Mesenchymal stem cell (in vitro differentiated cells and primary cell): Measurements from ENCODE around the gene FAT1.
A peak's percentile ranks its signal among the peaks of the same experiment; 100 is the strongest.

Experiments
- DNase-seq: peaks from one replicate; pipeline ENCODE4 v3.0.0-alpha.2; 2013
- H2AFZ ChIP-seq: one replicate; pipeline ENCODE4 v1.6.1; 2013; ENCODE audit warnings: low read depth, mild to moderate bottlenecking, control low read depth, inconsistent platforms, low read length, moderate library complexity
- H2AK5ac ChIP-seq: 2 replicates; pipeline ENCODE4 v1.6.1; 2013; ENCODE audit warnings: low read length, moderate library complexity, mild to moderate bottlenecking, inconsistent platforms; ENCODE audit not compliant: severe bottlenecking
- H2BK120ac ChIP-seq: one replicate; pipeline ENCODE4 v1.6.1; 2013; ENCODE audit warnings: low read depth, mild to moderate bottlenecking, inconsistent platforms, low read length, moderate library complexity
- H2BK12ac ChIP-seq, 2 experiments: one replicate each; pipeline ENCODE4 v1.6.1; 2013; ENCODE audit warnings: inconsistent platforms in 2 of 2, low read length in 2 of 2, mild to moderate bottlenecking in 2 of 2, moderate library complexity in 2 of 2, control low read depth in 1 of 2
- H2BK15ac ChIP-seq: one replicate; pipeline ENCODE4 v1.6.1; 2013; ENCODE audit warnings: mild to moderate bottlenecking, low read depth, inconsistent platforms; ENCODE audit not compliant: poor library complexity, severe bottlenecking
- H2BK5ac ChIP-seq: 2 replicates; pipeline ENCODE4 v1.6.1; 2013; ENCODE audit warnings: low read depth, mild to moderate bottlenecking, low read length, control low read depth, inconsistent platforms; ENCODE audit not compliant: poor library complexity, severe bottlenecking
- H3K14ac ChIP-seq, 2 experiments: one replicate each; pipeline ENCODE4 v1.6.1; 2013; ENCODE audit warnings: inconsistent platforms in 2 of 2, low read length in 2 of 2, control low read depth in 1 of 2, mild to moderate bottlenecking in 1 of 2, moderate library complexity in 1 of 2
- H3K18ac ChIP-seq, 2 experiments: one replicate each; pipeline ENCODE4 v1.6.1; 2013; ENCODE audit warnings: inconsistent platforms in 2 of 2, low read length in 2 of 2, control low read depth in 1 of 2, low read depth in 1 of 2, mild to moderate bottlenecking in 1 of 2
- H3K23ac ChIP-seq, 2 experiments: one replicate each; pipeline ENCODE4 v1.6.1; 2013; ENCODE audit warnings: inconsistent platforms in 2 of 2, low read length in 2 of 2, mild to moderate bottlenecking in 2 of 2, moderate library complexity in 2 of 2, control low read depth in 1 of 2
- H3K27ac ChIP-seq: 2 replicates; pipeline ENCODE4 v1.5.1; 2013; ENCODE audit warnings: mild to moderate bottlenecking, moderate library complexity, low read length, control low read depth, inconsistent platforms; ENCODE audit not compliant: poor library complexity, severe bottlenecking
- H3K27me3 ChIP-seq, 2 experiments: 2 replicates each; pipeline versions ENCODE4 v1.6.1 to v1.7.0; 2013; ENCODE audit warnings: low read length in 2 of 2, mild to moderate bottlenecking in 2 of 2, moderate library complexity in 2 of 2, control low read depth in 1 of 2, inconsistent platforms in 1 of 2; ENCODE audit not compliant: control insufficient read depth in 1 of 2, insufficient read depth in 1 of 2
- H3K36me3 ChIP-seq, 2 experiments: 2 replicates each; pipeline versions ENCODE4 v1.6.1 to v1.7.0; 2013; ENCODE audit warnings: low read length in 2 of 2, control low read depth in 1 of 2, inconsistent platforms in 1 of 2, low read depth in 1 of 2, mild to moderate bottlenecking in 1 of 2; ENCODE audit not compliant: insufficient read depth in 2 of 2, control insufficient read depth in 1 of 2
- H3K4ac ChIP-seq, 2 experiments: one replicate each; pipeline ENCODE4 v1.6.1; 2013; ENCODE audit warnings: inconsistent platforms in 2 of 2, low read length in 2 of 2, mild to moderate bottlenecking in 2 of 2, moderate library complexity in 2 of 2, control low read depth in 1 of 2, low read depth in 1 of 2
- H3K4me1 ChIP-seq: 2 replicates; pipeline ENCODE4 v1.6.1; 2013; ENCODE audit warnings: low read depth, low read length, control low read depth; ENCODE audit not compliant: control insufficient read depth, insufficient read depth
- H3K4me2 ChIP-seq: 2 replicates; pipeline ENCODE4 v1.6.1; 2013; ENCODE audit warnings: low read length, mild to moderate bottlenecking, inconsistent platforms; ENCODE audit not compliant: poor library complexity, severe bottlenecking
- H3K4me3 ChIP-seq, 2 experiments: 2 replicates each; pipeline versions ENCODE4 v1.5.1 to v1.7.0; 2013; ENCODE audit warnings: low read length in 2 of 2, mild to moderate bottlenecking in 2 of 2, control low read depth in 1 of 2, low read depth in 1 of 2; ENCODE audit not compliant: insufficient read depth in 1 of 2
- H3K79me1 ChIP-seq: replicated peaks from 2 replicates; pipeline ENCODE4 v1.6.1; 2013; ENCODE audit warnings: mild to moderate bottlenecking, control low read depth, low read length, inconsistent platforms; ENCODE audit not compliant: poor library complexity, severe bottlenecking
- H3K9ac ChIP-seq: 2 replicates; pipeline ENCODE4 v1.7.0; 2013; ENCODE audit warnings: mild to moderate bottlenecking, low read length, moderate library complexity
- H3K9me3 ChIP-seq: 2 replicates; pipeline ENCODE4 v1.7.0; 2013; ENCODE audit warnings: mild to moderate bottlenecking, low read length; ENCODE audit not compliant: control insufficient read depth
- H4K8ac ChIP-seq: one replicate; pipeline ENCODE4 v1.6.1; 2013; ENCODE audit warnings: inconsistent platforms, mild to moderate bottlenecking, low read length, moderate library complexity
- H4K91ac ChIP-seq: one replicate; pipeline ENCODE4 v1.6.1; 2013; ENCODE audit warnings: mild to moderate bottlenecking, low read length, inconsistent platforms
- WGBS: methylation state at CpG from one replicate; pipeline ENCODE4 v1.1.7; 2013; ENCODE audit warnings: mixed read lengths; 5-methylcytosine and 5-hydroxymethylcytosine counted together

Gene FAT1

GRCh38 chr4:186736466-186736865, 12.8 kb upstream of the FAT1 start:
- Histone ChIP-seq H3K79me1 (peaks cover 4% of the 10 kb centered on the region), H3K4ac (no peak overlapping the region), H3K27me3 (no peaks in the 10 kb centered on the region), H2BK12ac (no peak overlapping the region), H2BK120ac (no peak overlapping the region), H3K14ac (no peak overlapping the region), H3K18ac (no peak overlapping the region), H3K4me1 (peaks cover 5% of the 10 kb centered on the region), H3K4me2 (no peak overlapping the region), H3K23ac (no peak overlapping the region), H2AFZ (no peak overlapping the region), H3K4me3 (no peak overlapping the region), H3K36me3 (no peaks in the 10 kb centered on the region), H2BK5ac (no peak overlapping the region), H3K9me3 (no peaks in the 10 kb centered on the region), H4K8ac (no peak overlapping the region), H2AK5ac (peak overlapping the region; percentile 47), H3K9ac (no peak overlapping the region), H2BK15ac (no peak overlapping the region), H3K27ac (no peak overlapping the region), H4K91ac (no peak overlapping the region)
- no peak for DNase-seq
- WGBS, result 90% methylated on average over 4 of the region's 6 CpGs

- Histone ChIP-seq H3K27me3 (no peaks in the 10 kb centered on the region), H3K14ac (no peak overlapping the region), H2BK15ac (no peak overlapping the region)
Measured at GRCh38 chr4:186734251-186734650, 10.6 kb upstream of the FAT1 start.

GRCh38 chr4:186733778-186734177, 10.1 kb upstream of the FAT1 start:
- Histone ChIP-seq H3K27ac (no peak overlapping the region), H3K18ac (no peak overlapping the region), H2BK12ac (no peak overlapping the region), H4K8ac (no peak overlapping the region), H3K4ac (no peak overlapping the region), H3K36me3 (no peaks in the 10 kb centered on the region), H3K4me2 (no peak overlapping the region), H2BK5ac (no peak overlapping the region), H2BK15ac (no peak overlapping the region), H2AFZ (no peak overlapping the region), H3K4me1 (peaks cover 5% of the 10 kb centered on the region), H3K14ac (no peak overlapping the region), H3K9me3 (no peaks in the 10 kb centered on the region), H2AK5ac (peak overlapping the region; percentile 2), H4K91ac (no peak overlapping the region), H3K79me1 (peaks cover 4% of the 10 kb centered on the region), H3K9ac (no peak overlapping the region), H2BK120ac (no peak overlapping the region), H3K27me3 (no peaks in the 10 kb centered on the region), H3K23ac (no peak overlapping the region), H3K4me3 (no peak overlapping the region)
- DNase-seq, result no peak
- 49% methylated on average over 4 of the region's 4 CpGs for WGBS

More at GRCh38 chr4:186734251-186734650, 10.6 kb upstream of the FAT1 start:
- H3K4me1 ChIP-seq, result peaks cover 5% of the 10 kb centered on the region
- WGBS, result 91% methylated on average over 5 of the region's 7 CpGs
- peaks cover 4% of the 10 kb centered on the region for H3K79me1 ChIP-seq
- H2BK120ac ChIP-seq, result no peak overlapping the region
- H4K8ac ChIP-seq, result no peak overlapping the region
- H2AFZ ChIP-seq, result no peak overlapping the region
- H3K9ac ChIP-seq, result no peak overlapping the region
- H3K4me3 ChIP-seq, result no peak overlapping the region
- H3K4me2 ChIP-seq, result no peak overlapping the region
- no peaks in the 10 kb centered on the region for H3K9me3 ChIP-seq
- no peak overlapping the region for H3K27ac ChIP-seq
- H4K91ac ChIP-seq, result no peak overlapping the region
- no peaks in the 10 kb centered on the region for H3K36me3 ChIP-seq
- peak overlapping the region; percentile 3 for H2AK5ac ChIP-seq
- DNase-seq, result no peak
- no peak overlapping the region for H3K18ac ChIP-seq
- H2BK5ac ChIP-seq, result no peak overlapping the region
- no peak overlapping the region for H2BK12ac ChIP-seq
- no peak overlapping the region for H3K23ac ChIP-seq
- no peak overlapping the region for H3K4ac ChIP-seq

- H3K4me2 ChIP-seq, result no peak overlapping the region
- H3K18ac ChIP-seq, result peak overlapping the region in 1 of 2 experiments; percentile 42
- H3K14ac ChIP-seq, result no peak overlapping the region
- H4K8ac ChIP-seq, result no peak overlapping the region
- 96% methylated on average over 5 of the region's 5 CpGs for WGBS
- H3K9me3 ChIP-seq, result no peaks in the 10 kb centered on the region
- no peak overlapping the region for H2BK15ac ChIP-seq
- H3K23ac ChIP-seq, result no peak overlapping the region
- no peak overlapping the region for H2BK12ac ChIP-seq
- H2AK5ac ChIP-seq, result no peak overlapping the region
- no peaks in the 10 kb centered on the region for H3K27me3 ChIP-seq
- no peak overlapping the region for H3K27ac ChIP-seq
- no peak overlapping the region for H2BK5ac ChIP-seq
- no peaks in the 10 kb centered on the region for H3K36me3 ChIP-seq
- peaks cover 8% of the 10 kb centered on the region for H3K4me1 ChIP-seq
- DNase-seq, result no peak
- H4K91ac ChIP-seq, result no peak overlapping the region
- H3K9ac ChIP-seq, result no peak overlapping the region
- no peak overlapping the region for H2AFZ ChIP-seq
- H3K4ac ChIP-seq, result no peak overlapping the region
- H3K4me3 ChIP-seq, result no peak overlapping the region
- peaks cover 7% of the 10 kb centered on the region for H3K79me1 ChIP-seq
- H2BK120ac ChIP-seq, result no peak overlapping the region
Measured at GRCh38 chr4:186730621-186731020, 7.0 kb upstream of the FAT1 start.
